Putamen (tissue), 1 donor: ENCODE data around the gene FLACC1.

Source experiments
- DNase-seq: peaks from one replicate; pipeline ENCODE4 v3.0.0-alpha.2; 2016; ENCODE audit warnings: low spot score

FLACC1 gene

DNA sequence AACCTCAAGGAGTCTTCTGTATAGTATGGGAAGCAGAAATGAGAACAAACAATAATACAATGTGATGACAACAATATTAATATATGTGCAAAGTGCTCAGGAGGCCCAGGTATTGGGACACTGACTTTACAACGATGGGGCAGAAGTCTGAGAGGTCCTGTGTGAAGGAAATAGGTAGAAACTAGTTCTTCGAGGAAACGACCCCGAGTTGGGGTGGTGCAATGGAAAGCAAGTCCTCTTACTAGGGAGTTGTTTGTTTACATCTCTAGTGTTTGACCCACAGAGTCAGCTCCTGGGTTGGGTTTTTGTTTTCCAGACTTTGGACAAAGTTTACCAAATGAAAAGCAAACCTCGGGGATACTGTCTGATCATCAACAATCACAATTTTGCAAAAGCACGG is 80.6 kb downstream of the FLACC1 start:
- no peak for DNase-seq

DNA sequence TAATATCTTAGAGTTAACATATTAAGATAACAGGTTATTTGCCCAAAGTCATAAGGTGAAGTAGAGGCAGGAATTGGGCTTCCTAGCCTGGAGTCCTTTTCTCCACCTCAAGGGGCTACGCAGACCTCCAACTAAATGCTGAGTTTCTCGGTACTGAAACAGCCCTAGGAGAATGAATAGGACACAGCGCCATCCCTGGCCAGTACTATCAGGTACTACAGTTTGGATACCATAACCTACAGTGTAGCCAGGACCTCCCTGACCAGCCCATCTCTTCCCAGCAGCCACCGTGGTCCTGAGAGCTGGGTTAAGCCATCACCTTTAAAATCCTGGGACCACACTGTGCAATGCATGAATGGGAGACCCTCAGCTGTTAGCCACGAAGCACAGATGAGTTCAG is 81.2 kb downstream of the FLACC1 start:
- no peak for DNase-seq

DNA sequence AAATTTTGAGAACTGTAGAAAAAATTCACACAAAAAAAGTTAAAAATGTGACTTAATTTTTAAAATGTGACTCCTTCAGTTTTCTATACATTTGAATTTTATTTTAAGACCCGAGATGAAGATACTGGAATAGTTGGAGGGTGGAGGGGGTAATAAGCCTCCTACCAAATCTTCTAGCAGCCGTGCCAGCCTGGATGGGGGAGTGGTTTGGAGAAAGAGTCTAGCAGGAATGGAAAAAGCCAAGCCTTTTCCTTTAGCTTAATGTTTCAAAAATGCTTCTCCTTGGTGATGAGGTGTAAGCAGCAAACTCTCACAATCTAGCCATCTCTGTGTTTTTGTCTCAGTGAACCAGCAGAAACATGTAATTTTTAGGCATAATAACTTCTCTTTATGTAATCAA is 82.1 kb downstream of the FLACC1 start:
- DNase-seq: peak; percentile 46

DNA sequence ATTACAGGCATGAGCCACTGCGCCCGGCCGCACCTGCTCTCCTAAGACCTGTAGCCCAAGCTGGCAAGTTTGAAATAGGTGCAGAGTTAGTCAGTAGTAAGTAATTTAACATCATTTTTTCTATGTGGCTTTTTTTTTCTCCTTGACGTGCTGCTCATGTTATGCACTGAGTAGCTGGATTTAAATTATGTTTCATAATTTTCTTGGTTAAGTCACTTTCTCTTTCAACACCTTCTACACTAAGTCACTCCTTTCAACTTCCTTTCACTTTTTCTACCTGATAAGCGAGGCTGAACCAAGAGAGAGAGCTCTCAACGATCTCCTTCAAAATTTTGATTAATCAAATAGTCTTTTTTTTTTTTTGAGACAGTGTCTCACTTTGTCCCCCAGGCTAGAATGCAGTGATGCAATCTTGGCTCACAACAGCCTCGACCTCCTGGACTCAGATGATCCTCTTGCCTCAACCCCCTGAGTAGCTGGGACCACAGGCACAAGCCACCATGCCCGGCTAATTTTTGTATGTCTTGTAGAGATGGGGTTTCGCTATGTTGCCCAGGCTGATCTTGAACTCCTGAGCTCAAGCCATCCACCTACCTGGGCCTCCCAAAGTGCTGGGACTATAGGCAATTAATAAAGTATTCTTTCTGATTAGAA is 83.7 kb downstream of the FLACC1 start:
- DNase-seq: no peak

DNA sequence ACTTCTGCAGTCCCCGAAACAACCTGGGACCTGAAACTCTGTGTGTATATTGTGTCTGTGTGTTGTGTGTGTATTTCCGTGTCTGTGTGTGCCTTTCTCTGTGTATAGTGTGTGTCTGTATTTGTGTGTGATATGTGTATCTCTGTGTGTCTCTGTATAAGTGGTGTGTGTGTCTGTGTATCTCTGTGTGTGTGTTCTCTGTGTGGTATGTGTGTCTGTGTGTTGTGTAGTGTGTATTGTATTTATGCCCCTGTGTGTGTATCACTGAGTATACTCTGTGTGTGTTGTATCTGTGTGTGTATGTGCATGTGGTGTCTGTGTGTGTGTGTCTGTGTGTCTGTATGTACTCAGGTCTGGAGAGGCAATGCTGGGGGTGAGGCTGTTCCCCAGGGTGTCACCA is 85.2 kb downstream of the FLACC1 start:
- DNase-seq: no peak

DNA sequence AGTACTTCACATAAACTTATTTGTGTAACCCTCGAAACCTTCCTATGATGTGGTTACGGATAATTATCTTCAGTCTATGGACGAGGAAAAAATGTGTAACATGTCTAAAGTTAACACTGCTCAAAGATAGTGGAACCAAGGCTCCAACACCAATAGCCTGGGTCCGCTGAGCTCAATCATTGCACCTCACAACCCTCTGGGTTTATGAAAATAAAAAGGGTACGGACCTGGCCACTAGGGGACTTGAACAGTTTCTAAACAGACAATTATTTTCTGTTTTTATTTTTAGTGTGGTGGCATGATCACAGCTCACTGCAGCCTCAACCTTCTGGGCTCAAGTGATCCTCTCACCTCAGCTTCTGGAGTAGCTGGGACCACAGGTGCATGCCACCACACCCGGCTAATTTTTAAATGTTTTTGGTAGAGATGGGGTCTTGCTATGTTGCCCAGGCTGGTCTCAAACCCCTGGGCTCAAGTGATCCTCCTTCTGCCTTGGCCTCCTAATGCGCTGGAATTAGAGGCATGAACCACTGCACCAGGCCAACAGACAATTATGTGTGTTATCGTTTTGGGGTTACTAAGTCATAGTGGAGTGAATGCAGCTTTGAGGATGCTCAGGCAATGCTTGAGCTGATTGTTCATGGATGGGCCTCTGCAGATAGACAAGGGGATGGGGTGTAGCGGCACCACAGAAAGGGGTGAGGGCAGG is 86.7 kb downstream of the FLACC1 start:
- DNase-seq: no peak

DNA sequence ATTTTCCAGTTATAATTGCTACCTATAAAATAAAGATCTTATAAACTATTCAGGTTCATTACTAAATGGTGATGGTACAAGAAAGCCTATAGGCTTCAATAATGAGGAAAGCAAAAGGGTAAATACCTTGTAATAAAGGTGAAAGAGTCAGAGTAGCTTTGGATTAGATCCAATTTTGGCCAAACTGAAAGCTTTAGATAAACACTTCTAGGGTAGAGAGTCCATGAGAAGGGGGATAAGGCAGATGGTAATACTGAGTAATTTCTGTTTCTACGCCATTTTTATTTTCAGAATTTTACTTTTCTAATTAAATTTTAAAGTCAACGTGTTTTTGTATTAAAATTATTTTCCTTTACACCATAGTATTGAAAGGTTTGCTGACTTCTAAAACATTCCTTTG is 87.4 kb downstream of the FLACC1 start:
- DNase-seq: no peak

DNA sequence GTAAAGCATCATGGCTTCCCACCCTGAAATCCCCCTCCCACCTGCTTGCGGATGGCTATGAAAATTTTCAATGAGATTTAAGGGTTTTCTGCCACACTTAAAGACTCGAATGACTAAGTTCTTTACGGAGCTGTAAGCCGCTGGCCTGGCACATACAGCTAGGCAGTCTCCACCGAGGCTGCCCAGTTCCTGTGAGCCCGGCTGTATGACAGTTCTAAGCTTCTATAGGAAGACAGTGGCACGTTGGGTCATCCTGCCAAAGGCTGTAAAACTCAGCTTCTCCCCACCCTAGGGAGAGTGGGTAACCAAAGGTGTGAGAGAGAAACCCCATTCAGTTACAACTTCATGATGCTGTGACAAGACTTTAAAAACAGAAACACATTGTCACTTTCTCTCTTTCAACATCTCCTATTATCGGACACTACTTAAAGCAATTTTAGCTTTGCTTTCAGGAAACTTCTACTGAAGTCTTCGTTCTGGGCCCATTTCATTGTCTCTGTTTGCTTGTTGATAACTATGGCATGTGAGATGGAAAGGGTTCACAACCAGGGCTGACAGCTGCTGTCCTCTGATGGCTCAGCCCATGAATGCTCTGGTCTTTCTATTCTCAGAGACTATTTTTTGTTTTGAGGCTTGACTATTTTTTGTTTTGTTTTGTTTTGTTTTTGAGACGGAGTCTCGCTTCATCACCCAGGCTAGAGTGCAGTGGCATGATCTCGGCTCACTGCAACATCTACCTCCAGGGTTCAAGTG is 89.7 kb downstream of the FLACC1 start:
- DNase-seq: no peak

DNA sequence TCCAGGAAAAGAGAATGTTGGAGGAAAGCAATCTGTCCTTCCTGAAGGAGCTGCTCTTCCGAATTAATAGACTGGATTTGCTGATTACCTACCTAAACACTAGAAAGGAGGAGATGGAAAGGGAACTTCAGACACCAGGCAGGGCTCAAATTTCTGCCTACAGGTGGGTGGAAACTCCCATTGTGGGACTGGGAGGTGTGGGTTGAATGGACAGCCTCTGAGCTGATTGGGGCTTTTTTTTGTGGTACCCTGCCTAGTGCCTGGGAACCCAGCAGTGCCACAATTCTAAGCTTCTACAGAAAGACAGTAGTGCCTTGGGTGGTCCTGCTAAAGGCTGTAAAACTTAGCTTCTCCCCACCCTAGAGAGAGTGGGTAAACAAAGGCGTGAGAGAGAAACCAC is 90.5 kb downstream of the FLACC1 start:
- DNase-seq: no peak

DNA sequence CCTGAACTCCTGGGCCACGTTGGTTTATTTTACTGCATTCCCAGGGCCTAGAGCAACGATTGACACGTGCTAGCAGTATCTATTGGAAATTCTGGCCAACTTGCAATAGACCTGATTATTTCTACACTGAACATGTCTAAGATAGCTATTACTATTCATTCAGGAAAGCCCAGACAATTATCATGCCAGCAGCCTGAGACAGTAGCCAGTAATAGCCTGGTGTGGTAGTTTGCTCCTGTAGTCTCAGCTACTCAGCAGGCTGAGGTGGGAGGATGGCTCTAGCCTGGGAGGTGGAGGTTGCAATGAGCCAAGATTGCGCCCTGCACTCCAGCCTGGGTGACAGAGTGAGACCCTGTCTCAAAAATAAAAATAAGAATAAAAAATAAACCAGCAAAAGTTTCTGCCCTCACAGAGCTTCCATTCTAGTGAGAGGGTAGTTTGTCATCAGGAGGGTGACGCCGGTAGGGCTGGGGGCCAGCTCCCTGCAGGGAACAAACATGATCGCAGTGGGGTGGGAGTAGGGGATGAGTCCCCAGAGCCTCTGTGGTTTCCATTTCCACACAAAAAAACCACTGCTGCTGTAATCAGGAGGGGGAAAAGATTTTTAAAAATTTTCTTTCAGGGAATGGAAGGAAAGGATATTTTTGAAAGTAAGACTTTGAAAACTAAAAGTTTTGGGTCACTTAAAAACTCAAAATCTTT is 92.5 kb downstream of the FLACC1 start:
- DNase-seq: no peak

DNA sequence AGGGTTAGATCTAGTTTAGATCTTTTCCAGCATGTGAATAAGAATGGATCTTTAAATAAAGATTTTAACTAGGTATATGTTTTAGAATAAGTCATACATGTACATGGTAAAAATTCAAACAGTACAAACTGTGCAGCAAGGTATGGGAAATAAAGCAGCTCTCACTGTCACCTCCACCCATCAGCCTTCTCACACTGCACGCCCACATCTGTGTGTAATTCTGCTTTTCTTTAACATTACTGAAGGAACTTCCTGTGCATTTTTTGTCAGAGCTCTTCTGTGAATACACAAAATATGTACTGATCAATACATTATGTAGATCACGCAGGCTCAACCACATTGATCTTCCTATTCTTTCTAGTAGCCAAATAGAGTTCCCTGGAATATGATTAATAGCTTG is 93.4 kb downstream of the FLACC1 start:
- no peak for DNase-seq

DNA sequence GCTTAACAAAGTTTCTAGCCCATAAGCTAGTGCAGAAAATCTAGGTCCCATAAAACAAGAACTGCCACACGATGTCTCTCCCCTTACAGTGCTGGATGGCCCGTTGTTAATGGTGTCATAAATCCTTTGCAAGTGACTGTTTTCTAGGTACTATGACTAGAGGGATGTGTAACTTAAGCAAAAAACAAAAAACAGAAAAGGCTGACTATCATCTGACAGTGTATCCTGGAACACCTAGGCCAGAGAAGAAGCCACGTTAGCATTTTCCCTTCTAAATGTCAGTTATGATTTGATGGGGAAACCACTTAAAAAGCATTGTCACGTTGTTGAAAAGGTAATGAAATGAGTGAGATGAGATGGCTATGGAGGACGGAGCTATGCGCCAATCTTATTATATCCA is 94.4 kb downstream of the FLACC1 start:
- no peak for DNase-seq

DNA sequence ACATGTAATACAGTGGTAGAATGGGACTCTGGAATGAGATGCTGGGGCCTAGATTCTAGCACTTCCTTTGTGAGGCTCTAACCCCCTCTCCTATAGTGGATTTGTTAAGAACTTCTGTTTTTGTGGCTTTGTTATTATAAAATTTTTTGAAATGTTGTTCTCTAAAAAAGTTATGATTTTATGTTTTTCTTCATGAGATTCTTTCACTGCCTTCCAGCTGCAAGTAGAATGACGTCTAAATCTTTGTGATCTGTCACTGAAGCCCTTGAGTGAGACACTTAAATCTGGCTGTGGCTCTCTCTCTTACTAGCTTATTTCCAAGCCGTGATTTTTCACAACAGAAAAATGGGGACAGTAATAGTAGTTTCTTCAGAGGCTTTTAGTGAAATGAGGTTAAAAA is 95.2 kb downstream of the FLACC1 start:
- no peak for DNase-seq

DNA sequence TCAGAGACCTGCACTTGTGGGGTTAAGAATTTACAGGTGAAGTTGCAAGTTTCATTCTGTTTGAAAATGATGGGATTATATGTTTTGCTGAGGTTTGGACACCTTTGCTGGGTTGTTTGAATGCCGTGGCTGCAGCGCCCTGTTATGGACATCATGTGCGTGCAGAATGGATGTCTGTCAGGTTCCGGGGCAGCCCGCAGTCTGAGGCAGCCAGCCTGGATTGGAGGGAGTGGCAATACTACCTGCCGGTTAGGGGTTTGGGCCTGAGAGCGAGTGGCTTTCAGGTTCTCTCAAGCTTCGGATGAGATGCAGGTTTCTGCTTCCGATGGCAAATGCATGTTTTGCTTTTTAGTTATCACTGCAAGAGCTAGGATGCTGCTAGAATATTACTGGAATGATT is 95.7 kb downstream of the FLACC1 start:
- DNase-seq: no peak

DNA sequence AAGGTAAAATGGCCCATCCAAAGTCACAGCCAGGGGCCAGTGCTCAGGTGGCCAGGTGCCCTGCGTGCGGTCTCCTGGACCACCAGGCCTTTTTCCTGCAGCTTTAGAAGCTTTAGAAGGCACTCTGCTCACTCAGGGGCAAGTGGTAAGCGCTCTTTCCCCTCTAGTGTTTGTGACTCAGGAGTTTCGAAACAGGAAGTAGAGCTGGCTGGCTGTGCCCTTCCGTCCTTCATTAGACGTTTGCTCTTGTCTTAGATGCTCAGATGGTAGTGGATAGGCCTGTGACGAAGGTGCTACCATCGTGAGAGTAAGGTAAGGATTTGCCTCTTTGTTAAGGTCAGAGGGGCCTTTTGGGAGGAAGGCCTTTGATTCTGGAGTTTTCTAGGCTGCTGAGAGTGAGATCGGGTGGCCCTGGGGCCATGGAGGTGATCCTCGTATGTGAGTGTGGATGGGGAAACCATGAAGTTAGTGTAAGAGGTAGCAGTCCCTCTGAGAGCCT is 96.8 kb downstream of the FLACC1 start, which contains the start of gene CASP8:
TSS of gene CASP8 (plus strand) at position 235 of the 499 bp plus-strand sequence. CDS start 5,951 bp downstream, outside the sequence.
- DNase-seq: no peak

DNA sequence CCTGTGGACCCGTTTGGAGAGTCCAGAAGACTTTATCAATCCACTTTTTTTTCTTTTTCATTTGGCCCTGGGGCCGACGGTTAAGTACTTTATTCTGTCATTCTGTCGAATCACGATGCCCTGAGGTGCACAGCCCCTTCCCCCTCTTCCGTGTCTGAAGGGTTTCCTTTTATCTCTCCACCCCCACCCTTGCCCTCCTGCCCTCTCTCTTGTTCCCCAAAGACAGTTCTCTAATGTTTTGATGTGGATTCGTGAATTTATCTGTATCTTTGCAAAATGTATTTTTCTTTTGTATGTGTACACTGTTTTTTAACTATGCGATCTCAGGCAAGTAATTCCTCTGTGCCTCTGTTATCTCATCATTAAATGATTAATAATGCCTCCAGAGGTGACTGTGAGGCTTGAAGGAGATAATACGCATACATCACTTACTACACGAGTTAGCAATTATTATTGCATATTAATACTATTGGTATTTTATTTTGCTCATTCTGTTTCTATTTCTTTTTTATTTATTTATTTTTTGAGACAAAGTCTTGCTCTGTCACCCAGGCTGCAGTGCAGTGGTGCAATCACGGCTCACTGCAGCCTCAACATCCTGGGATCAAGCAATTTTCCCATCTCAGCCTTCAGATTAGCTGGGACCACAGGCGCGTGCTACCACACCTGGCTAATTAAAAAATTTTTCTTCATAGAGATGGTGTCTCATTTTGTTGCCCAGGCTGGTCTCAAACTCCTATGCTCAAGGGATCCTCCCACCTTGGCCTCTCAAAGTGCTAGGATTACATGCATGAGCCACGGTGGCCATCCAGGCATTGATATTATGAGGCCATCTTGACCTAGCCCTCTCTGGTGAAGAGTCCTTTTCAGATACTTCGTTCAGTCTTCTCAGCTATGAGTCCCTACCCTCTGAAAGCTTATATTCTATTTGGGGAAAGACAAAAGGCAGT is 98.2 kb downstream of the FLACC1 start:
- no peak for DNase-seq

DNA sequence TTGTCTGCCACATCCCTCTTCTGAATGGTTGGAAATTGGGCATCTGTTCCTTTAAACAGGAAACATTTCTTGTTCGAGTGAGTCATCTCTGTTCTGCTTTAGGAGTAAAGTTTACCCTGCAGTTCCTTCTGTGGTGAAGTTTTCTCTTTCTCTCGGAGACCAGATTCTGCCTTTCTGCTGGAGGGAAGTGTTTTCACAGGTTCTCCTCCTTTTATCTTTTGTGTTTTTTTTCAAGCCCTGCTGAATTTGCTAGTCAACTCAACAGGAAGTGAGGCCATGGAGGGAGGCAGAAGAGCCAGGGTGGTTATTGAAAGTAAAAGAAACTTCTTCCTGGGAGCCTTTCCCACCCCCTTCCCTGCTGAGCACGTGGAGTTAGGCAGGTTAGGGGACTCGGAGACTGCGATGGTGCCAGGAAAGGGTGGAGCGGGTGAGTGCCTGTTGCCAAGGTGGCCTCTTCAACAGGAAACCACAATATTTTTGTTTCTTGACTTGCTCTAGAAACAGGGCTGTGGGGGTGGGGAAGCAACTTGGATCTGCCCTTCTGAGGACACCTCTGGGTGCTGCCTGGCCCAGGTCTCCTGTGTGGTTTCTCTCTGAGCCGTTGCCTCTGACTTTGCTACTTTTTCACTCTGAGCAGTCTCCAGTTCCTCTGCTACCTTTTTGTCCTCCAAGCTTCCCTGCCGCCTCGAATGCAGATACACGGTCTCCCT is 99.0 kb downstream of the FLACC1 start:
- peak; percentile 24 for DNase-seq

DNA sequence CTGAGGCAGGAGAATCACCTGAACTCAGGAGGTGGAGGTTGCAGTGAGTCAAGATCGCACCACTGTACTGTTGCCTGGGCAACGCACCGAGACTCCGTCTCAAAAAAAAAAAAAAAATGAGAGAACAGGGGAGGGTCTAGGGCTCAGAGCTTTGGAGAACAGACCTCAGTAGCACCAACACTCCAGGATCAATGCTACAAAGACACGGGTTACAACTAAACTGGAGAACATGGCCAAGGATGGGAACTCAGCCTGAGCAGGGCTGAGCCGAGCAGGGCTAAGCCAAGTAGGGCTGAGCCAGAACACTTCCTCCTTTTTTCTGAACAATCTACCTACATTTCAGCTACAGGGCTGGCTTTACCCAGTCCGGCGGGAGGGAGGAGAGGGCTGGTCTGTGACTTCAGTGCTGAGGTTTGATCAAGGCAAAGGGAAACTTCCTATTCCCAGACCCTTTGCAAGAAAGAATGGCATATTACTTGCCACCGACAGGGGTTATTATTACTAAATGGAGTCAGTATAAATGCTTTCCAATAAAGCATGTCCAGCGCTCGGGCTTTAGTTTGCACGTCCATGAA is 99.7 kb downstream of the FLACC1 start:
- DNase-seq: no peak

DNA sequence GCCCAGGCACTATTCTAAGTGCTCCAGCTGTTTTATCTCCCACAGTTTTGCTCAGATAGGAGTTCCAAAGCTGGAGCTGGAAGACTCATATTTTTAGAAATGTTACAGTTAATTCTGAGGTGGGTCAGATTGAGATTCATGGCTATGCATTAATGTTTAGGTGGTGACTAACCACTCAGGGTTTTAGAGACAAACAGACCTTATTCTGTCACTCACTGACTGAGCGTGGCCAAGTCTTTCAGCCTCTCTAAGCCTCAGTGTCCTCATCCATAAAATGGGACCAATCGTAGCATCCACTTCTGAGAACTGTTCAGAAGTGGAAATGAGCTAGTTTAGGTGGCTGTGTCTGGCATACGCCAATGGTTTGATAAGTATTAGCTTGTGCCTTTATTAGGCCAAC is 101.1 kb downstream of the FLACC1 start:
- DNase-seq: no peak

DNA sequence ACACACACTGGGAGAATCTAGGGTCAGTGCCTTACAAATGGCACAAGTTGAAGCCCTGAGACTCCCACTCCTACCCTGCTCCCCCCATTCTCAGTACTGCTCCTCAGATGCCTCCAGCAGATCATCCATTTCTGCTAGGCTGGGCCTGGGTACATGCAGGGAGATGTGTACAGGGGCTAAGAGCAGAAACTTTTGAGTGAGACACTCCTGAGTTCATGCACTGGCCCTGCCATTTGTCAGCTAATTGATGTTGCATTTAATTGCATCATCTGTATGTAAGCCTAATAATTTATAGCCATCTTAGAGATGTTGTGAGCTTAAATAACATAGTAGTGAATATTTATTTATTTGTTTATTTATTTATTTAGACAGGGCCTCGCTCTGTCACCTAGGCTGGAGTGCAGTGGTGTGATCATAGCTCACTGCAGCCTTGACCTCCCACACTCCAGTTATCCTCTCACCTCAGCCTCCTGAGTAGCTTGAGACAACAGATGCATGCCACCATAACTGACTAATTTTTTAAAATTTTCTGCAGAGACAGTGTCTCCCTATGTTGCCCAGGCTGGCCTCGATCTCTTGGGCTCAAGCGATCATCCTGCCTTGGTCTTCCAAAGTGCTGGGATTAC is 101.6 kb downstream of the FLACC1 start:
- DNase-seq: no peak
